Panc1 (cell line): Measurements from ENCODE around the gene TSPAN31.

ENCODE experiments used
- CTCF ChIP-seq: fragments of 450-650 bp; IDR thresholded peaks from 2 replicates; pipeline ENCODE4 v1.5.1; 2017; ENCODE audit warnings: mild to moderate bottlenecking
- POLR2AphosphoS5 ChIP-seq: IDR thresholded peaks from 2 replicates; pipeline ENCODE4 v1.6.1; 2012; ENCODE audit warnings: mild to moderate bottlenecking, low read depth, low read length, moderate library complexity
- REST ChIP-seq, 2 experiments: IDR thresholded peaks; 2 replicates each; pipeline ENCODE4 v1.6.1; 2011 to 2012; ENCODE audit warnings: low read depth in 2 of 2, control low read depth in 1 of 2, low read length in 1 of 2, mild to moderate bottlenecking in 1 of 2, moderate library complexity in 1 of 2; ENCODE audit not compliant: insufficient read depth in 1 of 2
- SIN3A ChIP-seq: IDR thresholded peaks from 2 replicates; pipeline ENCODE4 v1.6.1; 2012; ENCODE audit warnings: low read depth, mild to moderate bottlenecking, low read length, moderate library complexity, borderline replicate concordance; ENCODE audit not compliant: insufficient read depth

- no peak for TF ChIP-seq CTCF
- TF ChIP-seq POLR2AphosphoS5 = no peak
- TF ChIP-seq SIN3A = no peak
- TF ChIP-seq REST (IDR thresholded peaks at IDR 0.05; ENCODE audit: insufficient read depth in 1 of 2, low read depth in 2 of 2, low read length in 1 of 2) = no peak
Measured at GRCh38 chr12:57717131-57717530, 27.7 kb upstream of the TSPAN31 start.
